NB4 (cell line): ENCODE measurements around the gene ZNF480.

ENCODE experiments used
- MYC ChIP-seq: IDR thresholded peaks from 2 replicates; pipeline ENCODE4 v1.6.1; 2011; ENCODE audit warnings: low read depth, low read length
- POLR2A ChIP-seq: IDR thresholded peaks from 2 replicates; pipeline ENCODE4 v1.6.1; 2011; ENCODE audit warnings: mild to moderate bottlenecking; ENCODE audit not compliant: insufficient read length; ENCODE audit errors: extremely low read depth
- TF ChIP-seq, protein P1 (sequence below): IDR thresholded peaks from one replicate; pipeline ENCODE4 v1.5.1; 2012; ENCODE audit warnings: low read depth, low read length
- TF ChIP-seq, protein P2 (sequence below): IDR thresholded peaks from 2 replicates; pipeline ENCODE4 v1.6.1; 2011; ENCODE audit warnings: low read depth, low read length

- TF ChIP-seq, protein P1, sequence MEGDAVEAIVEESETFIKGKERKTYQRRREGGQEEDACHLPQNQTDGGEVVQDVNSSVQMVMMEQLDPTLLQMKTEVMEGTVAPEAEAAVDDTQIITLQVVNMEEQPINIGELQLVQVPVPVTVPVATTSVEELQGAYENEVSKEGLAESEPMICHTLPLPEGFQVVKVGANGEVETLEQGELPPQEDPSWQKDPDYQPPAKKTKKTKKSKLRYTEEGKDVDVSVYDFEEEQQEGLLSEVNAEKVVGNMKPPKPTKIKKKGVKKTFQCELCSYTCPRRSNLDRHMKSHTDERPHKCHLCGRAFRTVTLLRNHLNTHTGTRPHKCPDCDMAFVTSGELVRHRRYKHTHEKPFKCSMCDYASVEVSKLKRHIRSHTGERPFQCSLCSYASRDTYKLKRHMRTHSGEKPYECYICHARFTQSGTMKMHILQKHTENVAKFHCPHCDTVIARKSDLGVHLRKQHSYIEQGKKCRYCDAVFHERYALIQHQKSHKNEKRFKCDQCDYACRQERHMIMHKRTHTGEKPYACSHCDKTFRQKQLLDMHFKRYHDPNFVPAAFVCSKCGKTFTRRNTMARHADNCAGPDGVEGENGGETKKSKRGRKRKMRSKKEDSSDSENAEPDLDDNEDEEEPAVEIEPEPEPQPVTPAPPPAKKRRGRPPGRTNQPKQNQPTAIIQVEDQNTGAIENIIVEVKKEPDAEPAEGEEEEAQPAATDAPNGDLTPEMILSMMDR = no peak
- TF ChIP-seq, protein P2, sequence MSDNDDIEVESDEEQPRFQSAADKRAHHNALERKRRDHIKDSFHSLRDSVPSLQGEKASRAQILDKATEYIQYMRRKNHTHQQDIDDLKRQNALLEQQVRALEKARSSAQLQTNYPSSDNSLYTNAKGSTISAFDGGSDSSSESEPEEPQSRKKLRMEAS = no peak
- TF ChIP-seq POLR2A (no peak), MYC (no peak)
These were observed 25.5 kb downstream of the ZNF480 start for GRCh38 chr19:52322429-52322828.
